Measurements from ENCODE around the gene TBPL1. TPM values are rescaled to one million over a fixed set of nuclear protein-coding genes. Genes with fewer than 3 reads are reported as not detected.

Gene TBPL1
- total and polyA plus RNA-seq, 9 of the 15 experiments (the other 6 are each of a cell fraction or from before 2014, with no cell fraction given) = 78.1 to 152 (median 107) TPM

DNA sequence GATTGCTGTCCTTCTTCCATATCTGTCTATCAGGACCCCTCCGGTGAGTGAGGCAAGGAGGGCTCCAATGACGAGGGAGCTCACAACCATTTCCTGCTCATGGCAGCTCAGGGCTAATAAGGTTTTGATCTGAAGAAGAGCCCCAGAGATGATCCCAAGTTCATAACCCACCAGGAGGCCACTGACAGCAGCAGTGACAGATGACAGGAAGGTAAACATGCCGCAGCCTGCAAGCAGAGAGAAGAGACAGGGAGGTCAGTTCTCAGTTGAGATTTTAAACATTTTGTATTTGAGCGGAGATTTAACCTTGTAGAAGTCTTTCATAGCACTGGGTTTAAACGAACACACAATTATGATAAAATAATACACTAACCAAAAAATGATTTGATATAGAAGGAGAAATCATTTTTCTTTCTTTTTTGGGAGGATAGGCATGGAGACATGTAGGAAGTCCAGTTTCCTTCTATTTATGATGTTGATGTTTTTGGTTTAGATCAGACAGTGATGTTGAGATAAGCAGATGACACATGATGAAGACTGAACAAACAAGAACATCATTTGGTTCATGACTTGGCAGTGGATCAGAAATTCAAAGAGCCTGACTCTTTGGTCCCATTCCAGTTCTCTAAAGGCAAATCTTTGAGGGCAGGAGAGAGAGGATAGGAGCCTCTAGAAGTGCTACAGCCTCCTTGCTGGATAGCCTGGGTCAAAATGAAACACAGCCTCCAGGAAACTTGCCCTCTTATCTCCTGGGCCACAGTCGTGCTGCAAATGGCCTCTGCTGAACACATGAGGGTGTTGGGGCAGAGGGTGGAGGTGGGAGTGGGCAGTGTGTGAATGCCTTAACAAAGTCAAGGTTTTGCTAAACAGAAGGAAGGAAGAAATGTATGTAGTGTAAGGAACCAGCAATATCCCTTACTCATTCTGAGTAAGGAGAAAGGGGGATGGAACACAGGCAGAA lies 76.8 kb downstream of the TBPL1 start (continued):
- TF ChIP-seq KDM1A (IDR thresholded peaks at IDR 0.05) (peak; percentile 83 to 91), CBFA2T2 (conservative IDR thresholded peaks at IDR 0.05) (peak; percentile 44; the same call in 1 of the 2 replicates), POLR2A (conservative IDR thresholded peaks at IDR 0.05) (no peak), SMARCC2 (IDR thresholded peaks at IDR 0.05; ENCODE audit: low read depth) (peak; percentile 71; the same call in 1 of the 2 replicates), RHOXF2B (CRISPR knock-in tag; conservative IDR thresholded peaks at IDR 0.05) (no peak), ZNF707 (CRISPR knock-in tag; conservative IDR thresholded peaks at IDR 0.05) (0 out of 2 replicates have a peak, but pooled peaks have one; percentile 14), ZNF589 (CRISPR knock-in tag; IDR thresholded peaks at IDR 0.05; ENCODE audit: low read depth) (0 out of 2 replicates have a peak, but pooled peaks have one; percentile 54), ZNF24 (IDR thresholded peaks at IDR 0.05) (0 out of 2 replicates have a peak, but pooled peaks have one; percentile 58), ZFP30 (CRISPR knock-in tag; IDR thresholded peaks at IDR 0.05; ENCODE audit: borderline replicate concordance) (no peak), CBX5 (IDR thresholded peaks at IDR 0.05; ENCODE audit: borderline replicate concordance, low read depth) (no peak)
- TF ChIP-seq, protein P1, sequence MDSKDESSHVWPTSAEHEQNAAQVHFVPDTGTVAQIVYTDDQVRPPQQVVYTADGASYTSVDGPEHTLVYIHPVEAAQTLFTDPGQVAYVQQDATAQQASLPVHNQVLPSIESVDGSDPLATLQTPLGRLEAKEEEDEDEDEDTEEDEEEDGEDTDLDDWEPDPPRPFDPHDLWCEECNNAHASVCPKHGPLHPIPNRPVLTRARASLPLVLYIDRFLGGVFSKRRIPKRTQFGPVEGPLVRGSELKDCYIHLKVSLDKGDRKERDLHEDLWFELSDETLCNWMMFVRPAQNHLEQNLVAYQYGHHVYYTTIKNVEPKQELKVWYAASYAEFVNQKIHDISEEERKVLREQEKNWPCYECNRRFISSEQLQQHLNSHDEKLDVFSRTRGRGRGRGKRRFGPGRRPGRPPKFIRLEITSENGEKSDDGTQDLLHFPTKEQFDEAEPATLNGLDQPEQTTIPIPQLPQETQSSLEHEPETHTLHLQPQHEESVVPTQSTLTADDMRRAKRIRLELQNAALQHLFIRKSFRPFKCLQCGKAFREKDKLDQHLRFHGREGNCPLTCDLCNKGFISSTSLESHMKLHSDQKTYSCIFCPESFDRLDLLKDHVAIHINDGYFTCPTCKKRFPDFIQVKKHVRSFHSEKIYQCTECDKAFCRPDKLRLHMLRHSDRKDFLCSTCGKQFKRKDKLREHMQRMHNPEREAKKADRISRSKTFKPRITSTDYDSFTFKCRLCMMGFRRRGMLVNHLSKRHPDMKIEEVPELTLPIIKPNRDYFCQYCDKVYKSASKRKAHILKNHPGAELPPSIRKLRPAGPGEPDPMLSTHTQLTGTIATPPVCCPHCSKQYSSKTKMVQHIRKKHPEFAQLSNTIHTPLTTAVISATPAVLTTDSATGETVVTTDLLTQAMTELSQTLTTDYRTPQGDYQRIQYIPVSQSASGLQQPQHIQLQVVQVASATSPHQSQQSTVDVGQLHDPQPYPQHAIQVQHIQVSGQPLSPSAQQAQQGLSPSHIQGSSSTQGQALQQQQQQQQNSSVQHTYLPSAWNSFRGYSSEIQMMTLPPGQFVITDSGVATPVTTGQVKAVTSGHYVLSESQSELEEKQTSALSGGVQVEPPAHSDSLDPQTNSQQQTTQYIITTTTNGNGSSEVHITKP (IDR thresholded peaks at IDR 0.05; ENCODE audit: partially characterized antibody) = peak; percentile 29
- TF ChIP-seq, protein P2, sequence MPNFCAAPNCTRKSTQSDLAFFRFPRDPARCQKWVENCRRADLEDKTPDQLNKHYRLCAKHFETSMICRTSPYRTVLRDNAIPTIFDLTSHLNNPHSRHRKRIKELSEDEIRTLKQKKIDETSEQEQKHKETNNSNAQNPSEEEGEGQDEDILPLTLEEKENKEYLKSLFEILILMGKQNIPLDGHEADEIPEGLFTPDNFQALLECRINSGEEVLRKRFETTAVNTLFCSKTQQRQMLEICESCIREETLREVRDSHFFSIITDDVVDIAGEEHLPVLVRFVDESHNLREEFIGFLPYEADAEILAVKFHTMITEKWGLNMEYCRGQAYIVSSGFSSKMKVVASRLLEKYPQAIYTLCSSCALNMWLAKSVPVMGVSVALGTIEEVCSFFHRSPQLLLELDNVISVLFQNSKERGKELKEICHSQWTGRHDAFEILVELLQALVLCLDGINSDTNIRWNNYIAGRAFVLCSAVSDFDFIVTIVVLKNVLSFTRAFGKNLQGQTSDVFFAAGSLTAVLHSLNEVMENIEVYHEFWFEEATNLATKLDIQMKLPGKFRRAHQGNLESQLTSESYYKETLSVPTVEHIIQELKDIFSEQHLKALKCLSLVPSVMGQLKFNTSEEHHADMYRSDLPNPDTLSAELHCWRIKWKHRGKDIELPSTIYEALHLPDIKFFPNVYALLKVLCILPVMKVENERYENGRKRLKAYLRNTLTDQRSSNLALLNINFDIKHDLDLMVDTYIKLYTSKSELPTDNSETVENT (CRISPR knock-in tag; IDR thresholded peaks at IDR 0.05) = no peak
- TF ChIP-seq, protein P3, sequence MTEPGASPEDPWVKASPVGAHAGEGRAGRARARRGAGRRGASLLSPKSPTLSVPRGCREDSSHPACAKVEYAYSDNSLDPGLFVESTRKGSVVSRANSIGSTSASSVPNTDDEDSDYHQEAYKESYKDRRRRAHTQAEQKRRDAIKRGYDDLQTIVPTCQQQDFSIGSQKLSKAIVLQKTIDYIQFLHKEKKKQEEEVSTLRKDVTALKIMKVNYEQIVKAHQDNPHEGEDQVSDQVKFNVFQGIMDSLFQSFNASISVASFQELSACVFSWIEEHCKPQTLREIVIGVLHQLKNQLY (CRISPR knock-in tag; conservative IDR thresholded peaks at IDR 0.05) = no peak
- TF ChIP-seq, protein P4, sequence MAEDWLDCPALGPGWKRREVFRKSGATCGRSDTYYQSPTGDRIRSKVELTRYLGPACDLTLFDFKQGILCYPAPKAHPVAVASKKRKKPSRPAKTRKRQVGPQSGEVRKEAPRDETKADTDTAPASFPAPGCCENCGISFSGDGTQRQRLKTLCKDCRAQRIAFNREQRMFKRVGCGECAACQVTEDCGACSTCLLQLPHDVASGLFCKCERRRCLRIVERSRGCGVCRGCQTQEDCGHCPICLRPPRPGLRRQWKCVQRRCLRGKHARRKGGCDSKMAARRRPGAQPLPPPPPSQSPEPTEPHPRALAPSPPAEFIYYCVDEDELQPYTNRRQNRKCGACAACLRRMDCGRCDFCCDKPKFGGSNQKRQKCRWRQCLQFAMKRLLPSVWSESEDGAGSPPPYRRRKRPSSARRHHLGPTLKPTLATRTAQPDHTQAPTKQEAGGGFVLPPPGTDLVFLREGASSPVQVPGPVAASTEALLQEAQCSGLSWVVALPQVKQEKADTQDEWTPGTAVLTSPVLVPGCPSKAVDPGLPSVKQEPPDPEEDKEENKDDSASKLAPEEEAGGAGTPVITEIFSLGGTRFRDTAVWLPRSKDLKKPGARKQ (CRISPR knock-in tag; IDR thresholded peaks at IDR 0.05) = no peak
- TF ChIP-seq, protein P5, sequence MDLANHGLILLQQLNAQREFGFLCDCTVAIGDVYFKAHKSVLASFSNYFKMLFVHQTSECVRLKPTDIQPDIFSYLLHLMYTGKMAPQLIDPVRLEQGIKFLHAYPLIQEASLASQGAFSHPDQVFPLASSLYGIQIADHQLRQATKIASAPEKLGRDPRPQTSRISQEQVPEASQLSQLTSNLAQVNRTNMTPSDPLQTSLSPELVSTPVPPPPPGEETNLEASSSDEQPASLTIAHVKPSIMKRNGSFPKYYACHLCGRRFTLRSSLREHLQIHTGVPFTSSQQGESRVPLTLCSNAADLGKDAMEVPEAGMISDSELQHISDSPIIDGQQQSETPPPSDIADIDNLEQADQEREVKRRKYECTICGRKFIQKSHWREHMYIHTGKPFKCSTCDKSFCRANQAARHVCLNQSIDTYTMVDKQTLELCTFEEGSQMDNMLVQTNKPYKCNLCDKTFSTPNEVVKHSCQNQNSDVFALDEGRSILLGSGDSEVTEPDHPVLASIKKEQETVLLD (IDR thresholded peaks at IDR 0.05) = 0 out of 2 replicates have a peak, but pooled peaks have one; percentile 42
- TF ChIP-seq, protein P6, sequence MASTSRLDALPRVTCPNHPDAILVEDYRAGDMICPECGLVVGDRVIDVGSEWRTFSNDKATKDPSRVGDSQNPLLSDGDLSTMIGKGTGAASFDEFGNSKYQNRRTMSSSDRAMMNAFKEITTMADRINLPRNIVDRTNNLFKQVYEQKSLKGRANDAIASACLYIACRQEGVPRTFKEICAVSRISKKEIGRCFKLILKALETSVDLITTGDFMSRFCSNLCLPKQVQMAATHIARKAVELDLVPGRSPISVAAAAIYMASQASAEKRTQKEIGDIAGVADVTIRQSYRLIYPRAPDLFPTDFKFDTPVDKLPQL (IDR thresholded peaks at IDR 0.05; ENCODE audit: extremely low read depth, insufficient read length) = no peak

Measured in K562 (cell line).